NCI-H82 treated with DMSO at 0.1 percent for 48 hours (cell line): ENCODE results near the gene NMUR1.

ENCODE experiments used
- DNase-seq: peaks from one replicate; lab custom pipeline; 2025; ENCODE audit not compliant: unreplicated experiment; lab: John Stamatoyannopoulos, UW

Gene NMUR1

DNA sequence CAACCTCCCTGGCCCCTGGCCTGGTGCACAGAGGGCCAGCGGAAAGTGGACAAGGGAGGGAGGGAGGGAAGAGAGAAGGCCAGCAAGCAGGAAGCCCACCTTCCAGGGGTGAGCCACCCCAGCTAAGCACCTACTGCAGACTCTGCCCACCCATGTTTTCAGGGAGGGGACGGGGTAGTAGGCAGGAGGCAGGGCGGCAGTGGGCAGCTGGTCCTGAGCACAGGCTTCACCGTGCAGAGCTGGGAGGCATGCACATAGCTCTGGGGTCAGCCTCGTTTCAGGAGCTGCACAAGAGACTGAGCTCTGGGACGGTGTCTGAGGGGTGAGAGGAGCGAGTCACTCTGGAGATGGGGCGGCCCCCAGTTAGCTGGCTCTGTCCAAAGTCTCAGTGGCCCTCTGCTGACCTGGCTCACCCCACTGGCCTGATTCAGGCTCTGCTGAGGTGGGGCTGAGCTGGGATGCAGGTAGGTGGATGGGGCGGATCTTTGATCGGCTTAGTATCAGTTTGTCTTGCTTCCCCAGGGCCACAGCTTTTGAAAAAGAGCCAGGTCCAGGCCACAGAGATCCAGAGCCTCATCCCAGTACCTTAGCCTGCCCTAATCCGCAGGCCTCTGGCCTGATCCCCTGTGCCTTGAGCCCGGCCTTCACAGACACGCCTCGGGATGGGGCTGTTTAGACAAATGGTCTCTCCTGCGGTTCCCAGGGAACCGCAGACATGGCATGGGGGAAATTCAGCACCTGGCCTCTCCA, 3.7 kb downstream of the NMUR1 start:
- DNase-seq = no peak

DNA sequence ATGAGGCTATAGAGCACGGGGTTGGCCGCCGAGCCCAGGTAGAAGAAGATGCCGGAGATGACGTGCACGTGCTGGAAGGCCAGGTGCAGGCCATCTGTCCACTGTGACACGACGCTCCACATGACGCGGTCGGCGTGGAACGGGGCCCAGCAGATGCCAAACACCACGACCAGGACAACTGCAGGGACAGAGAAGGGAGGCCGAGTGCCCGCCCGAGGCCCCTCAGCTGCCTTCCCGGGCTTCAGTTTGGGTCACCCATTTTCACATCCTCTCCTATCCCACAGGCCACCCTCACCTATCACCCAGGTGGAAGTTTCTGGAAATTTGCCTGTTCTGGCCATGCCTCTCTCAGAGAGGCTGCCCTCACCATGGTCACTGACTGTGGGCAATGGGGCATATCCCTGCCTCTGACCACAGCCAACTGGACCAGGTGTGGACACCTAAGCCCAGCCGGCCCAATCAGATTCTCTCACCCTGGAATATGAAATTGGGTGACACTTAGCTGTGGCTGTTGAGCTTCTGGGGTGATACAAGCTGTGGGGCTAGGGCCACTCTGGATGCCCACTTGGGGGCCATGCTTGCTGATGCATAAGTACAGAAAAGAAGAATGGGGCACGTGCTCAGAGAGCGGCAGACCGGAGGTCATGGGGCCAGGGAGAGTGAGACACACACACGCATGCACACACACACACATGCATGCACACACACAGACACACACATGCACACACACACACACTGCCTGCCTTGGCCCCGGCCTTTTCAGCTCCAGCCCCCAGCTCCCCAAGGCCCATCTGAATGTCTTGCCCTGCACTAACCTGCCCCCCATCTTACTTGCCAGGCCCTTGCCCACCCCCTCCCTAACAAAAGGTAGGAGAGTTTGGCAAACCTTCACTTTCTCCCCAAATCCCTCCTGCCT, 4.7 kb downstream of the NMUR1 start:
- no peak for DNase-seq

- no peak for DNase-seq
These were observed 5.6 kb downstream of the NMUR1 start for GRCh38 chr2:231524477-231525247.

DNA sequence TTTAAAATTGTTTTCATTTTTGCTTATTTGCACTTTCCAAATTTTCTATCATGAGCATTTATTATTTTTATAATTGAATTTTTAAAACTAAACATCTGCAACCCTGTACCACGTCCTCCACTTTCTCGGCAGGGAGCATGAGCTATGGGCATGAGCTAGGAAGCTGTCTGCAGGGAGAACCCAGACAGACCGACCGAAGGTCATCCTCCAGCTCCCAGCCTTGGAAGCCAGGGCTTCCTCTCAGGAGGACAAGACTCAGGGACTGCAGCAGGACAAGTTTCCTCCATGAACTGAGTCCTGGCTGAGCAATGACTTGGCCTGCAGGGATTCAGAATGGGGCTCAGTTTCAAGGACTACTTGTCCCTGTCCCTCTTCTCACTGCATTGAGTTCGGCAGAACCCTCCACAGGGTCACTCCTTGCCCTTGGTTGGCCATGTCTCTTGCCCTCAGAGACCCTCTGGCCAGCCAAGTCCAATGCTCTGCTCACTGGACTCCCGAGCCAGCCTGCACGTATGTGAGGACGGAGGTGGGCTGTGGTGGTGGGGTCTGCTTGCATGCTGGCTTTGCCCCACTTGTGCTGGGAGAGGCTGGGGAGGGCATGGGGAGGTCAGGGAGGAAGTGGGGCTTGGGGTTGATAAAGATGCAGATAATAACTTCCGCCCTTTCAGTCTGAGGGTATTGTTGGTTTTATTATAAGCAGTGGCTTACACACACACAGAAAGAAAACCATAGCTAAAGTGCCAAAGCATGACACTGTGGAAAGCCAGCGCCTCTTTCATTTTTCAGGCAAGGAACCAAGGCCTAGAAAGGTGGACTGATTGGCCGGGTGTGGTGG, 6.6 kb downstream of the NMUR1 start:
- DNase-seq = no peak

- no peak for DNase-seq
These were observed 7.6 kb downstream of the NMUR1 start for GRCh38 chr2:231522418-231523180.

DNA sequence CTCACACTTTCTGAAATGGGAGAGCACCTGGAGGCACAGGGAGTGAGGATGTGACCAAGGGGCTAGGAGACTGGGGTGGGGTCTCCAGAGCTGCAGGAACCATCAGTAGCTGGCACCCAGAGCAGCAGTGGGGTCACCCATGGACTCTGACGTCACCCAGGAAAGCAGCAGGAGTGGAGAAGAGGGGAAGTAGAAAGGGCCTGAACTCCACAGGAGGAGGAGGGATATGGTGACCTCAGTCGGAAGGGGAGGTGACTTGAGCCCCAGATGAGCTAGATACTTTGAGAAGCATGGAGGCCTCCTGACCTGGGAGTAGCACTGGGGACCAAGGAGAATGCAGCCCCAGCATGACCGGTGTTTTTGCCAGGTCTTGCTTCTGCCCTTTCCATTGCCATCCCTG, 8.8 kb downstream of the NMUR1 start:
- no peak for DNase-seq

DNA sequence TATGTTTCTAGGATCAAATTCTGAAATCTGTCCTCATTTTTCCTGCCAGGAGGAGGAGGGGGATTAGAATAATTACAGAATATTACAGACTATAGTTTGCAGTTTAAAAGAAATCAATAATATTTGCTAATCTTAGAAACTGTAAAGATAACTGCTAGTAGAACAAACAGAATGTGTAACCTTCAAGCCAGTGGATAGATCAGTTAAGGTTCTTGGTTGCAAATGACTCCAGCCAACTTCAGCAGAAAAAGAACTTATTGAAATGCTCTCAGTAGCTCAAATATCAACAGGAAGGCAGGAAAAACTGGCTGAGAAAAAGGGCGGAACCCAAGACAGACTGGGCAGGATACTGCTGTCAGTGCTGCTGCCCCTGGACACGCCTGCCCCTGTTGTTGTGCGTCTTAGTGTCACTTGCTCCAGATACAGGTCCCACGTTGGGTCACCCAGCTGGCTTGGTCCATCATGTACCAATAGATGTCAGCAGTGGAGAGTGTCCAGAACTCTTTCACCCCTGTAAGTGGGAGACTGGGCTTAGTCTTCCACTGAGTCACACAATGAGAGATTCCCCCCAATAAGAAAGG, 10.2 kb downstream of the NMUR1 start:
- DNase-seq = no peak

GRCh38 chr2:231518771-231519170, 11.5 kb downstream of the NMUR1 start:
- no peak for DNase-seq

GRCh38 chr2:231515603-231516002, 14.6 kb downstream of the NMUR1 start:
- no peak for DNase-seq

GRCh38 chr2:231514951-231515297, 15.3 kb downstream of the NMUR1 start:
- DNase-seq = no peak

DNA sequence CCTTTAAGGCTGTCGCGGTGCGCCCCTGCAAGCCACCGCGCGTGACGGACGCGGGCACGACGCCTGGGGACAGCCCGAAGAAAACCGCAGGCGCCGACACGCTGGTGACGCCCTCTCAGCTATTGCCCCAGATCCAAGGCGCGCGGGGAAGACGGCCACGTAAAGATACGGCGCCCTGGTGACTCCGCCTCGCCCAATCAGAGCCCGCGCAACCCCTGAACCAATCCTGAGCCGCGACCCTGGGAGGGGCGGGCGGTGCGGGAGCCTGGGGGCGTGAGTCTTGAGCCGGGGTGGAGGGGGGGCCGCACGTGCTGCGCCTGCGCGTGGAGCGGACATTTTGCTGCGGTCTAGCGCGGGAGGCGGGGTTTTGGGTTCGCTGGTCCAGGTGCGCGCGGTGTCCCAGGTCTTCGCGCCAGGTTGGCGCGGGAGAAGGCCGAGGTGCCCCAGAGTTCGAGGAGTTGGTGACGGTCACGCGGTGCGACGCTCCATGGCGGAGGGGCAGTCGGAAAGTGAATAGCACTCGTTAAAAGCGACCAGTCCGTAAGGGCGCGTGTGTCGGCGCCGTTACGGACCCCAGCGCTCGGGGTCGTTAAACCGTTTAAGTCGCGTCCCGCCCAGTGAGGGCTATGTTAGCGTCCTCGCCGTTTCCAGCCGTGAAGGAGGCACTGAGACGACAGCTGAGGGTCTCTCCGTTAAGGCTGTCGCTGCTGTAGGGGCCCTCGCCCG, 15.9 kb downstream of the NMUR1 start:
- peak; percentile 95 for DNase-seq

DNA sequence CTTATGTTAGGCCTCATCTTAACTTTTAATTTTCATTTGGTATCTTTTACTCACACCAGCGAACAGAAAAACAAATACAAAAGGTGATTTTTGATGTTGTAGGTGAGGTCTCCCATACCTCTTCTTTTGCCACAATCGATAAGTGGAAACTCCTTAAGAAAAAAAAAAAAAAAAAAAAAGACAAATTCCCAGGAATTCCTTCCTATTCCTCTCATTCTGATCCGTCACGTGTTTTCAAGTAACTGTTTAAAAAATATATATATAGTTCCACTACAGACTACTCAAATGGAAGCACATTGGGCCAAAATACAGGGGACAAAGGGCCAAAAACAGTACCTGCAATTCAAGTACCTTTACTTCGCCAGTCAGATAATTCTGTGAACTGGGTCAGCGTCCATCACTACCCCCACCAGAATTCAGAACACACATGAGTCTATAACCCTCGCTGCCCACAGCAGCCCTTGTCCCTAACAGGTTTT, 16.5 kb downstream of the NMUR1 start:
- DNase-seq = no peak

GRCh38 chr2:231512222-231512621, 18.0 kb downstream of the NMUR1 start:
- DNase-seq = peak; percentile 47

DNA sequence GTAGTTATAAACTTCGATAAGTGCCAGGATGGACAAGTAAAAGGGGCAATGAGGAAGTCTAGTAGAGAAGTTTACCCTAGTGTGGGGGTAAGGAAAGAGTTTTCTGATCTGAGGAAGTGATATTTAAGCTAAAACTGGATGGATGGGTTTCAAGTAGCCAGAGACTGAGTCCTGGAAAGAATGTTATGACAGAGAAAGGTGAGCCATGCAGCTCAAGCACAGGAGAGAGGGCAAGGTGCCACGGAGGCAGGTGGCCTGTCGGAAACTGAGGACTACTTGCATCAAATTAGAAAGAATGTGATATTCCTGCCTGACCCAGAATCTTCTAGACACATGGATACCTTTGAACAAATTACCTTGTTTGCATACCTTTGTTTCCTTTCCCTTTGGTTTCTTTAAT, 26.5 kb downstream of the NMUR1 start:
- no peak for DNase-seq

- DNase-seq = no peak
These were observed 27.6 kb downstream of the NMUR1 start for GRCh38 chr2:231502596-231502995.

DNA sequence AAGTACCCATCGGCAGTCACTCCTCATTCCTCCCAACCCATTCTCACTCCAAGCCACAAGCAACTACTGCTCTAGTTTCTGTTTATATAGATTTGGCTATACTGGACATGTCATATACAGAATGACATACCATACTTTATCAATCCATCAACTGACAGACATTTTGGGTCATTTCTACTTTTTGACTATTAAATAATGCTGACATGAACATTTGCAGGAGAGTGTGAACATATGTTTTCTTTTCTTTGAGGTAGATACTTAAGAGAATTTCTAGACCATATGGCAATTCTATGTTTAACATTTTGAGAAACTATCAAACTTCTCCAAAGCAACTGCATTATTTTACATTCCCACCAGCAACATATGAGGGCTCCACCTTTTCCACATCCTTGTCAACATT, 32.6 kb downstream of the NMUR1 start:
- no peak for DNase-seq

DNA sequence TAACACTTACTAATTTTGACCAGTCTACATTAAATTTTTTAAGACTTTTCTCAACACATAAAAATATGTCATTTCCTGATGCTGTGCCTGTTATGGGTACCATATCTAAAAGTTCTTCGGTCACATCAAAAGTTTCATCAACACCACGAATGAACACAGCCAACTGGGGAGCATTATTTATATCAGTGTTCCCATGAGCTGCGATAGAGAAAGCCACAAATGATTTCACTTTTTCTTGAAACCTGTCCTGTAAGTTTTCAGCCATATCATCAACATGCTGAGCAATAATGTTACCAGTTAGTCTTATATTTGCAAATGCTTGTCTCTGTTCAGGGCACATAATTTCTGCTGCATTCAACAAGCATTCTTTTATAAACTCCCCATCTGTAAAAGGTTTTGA, 35.6 kb downstream of the NMUR1 start:
- no peak for DNase-seq

DNA sequence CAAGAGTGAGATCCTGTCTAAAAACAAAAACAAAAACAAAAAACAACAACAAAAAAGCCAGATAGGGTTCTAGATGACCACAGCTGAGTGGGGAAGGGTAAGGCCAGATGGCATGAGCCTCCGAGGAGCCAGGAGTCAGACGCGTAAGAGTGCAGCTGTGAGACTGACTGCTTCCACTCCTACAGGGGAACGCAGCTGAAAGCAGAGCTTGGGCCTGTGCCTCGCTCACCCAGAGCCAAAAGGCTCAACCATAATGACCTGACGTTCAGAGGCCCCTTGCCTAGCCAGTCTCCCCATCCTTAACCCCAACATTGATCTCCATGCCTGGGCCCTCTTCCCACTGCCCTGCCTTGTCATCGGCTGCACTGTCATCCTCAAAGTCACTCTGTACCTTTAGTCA, 39.4 kb downstream of the NMUR1 start:
- no peak for DNase-seq

DNA sequence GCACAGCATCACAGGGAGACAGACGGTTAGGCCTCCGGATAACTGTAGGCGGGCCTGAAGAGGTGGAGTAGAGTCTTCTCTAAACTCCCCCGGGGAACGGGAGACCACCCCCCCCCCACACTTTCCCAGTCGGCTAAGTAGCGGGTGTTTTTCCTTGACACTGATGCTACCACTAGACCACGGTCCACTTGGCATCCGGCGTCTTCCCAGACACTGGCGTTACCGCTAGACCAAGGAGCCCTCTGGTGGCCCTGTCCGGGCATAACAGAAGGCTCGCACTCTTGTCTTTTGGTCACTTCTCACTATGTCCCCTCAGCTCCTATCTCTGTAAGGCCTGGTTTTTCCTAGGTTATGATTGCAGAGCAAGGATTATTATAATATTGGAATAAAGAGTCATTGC, 40.3 kb downstream of the NMUR1 start:
- no peak for DNase-seq
